H9 (cell line): ENCODE results near the gene FAM13A. TPM values are rescaled to one million over a fixed set of nuclear protein-coding genes. Genes with fewer than 3 reads are reported as not detected.

ENCODE experiments used
- DNase-seq: peaks from one replicate; pipeline ENCODE4 v3.0.0-alpha.2; 2017
- H2AFZ ChIP-seq: one replicate; pipeline ENCODE4 v1.6.1; 2013; ENCODE audit warnings: mild to moderate bottlenecking, low read length, control low read depth, moderate library complexity
- H2AK5ac ChIP-seq: 2 replicates; pipeline ENCODE4 v1.6.1; 2013; ENCODE audit warnings: low read length, control low read depth, mixed read lengths; ENCODE audit not compliant: insufficient read length
- H2BK120ac ChIP-seq: one replicate; pipeline ENCODE4 v1.6.1; 2013; ENCODE audit warnings: low read depth, mild to moderate bottlenecking, low read length, control low read depth, inconsistent platforms; ENCODE audit not compliant: poor library complexity, severe bottlenecking
- H2BK12ac ChIP-seq: 2 replicates; pipeline ENCODE4 v1.6.1; 2013; ENCODE audit warnings: low read length, control low read depth, mixed read lengths, low read depth; ENCODE audit not compliant: insufficient read length
- H2BK15ac ChIP-seq: 2 replicates; pipeline ENCODE4 v1.6.1; 2013; ENCODE audit warnings: low read depth, low read length, control low read depth
- H2BK20ac ChIP-seq: one replicate; pipeline ENCODE4 v1.6.1; 2013; ENCODE audit warnings: low read depth, mild to moderate bottlenecking, low read length, control low read depth, inconsistent platforms; ENCODE audit not compliant: poor library complexity, severe bottlenecking
- H2BK5ac ChIP-seq: 2 replicates; pipeline ENCODE4 v1.6.1; 2013; ENCODE audit warnings: low read length, control low read depth, mixed read lengths; ENCODE audit not compliant: insufficient read length
- H3K14ac ChIP-seq: 2 replicates; pipeline ENCODE4 v1.6.1; 2013; ENCODE audit warnings: low read length, control low read depth; ENCODE audit not compliant: insufficient read depth
- H3K18ac ChIP-seq: 2 replicates; pipeline ENCODE4 v1.6.1; 2013; ENCODE audit warnings: low read depth, mild to moderate bottlenecking, mixed read lengths, low read length, control low read depth; ENCODE audit not compliant: insufficient read length
- H3K23ac ChIP-seq: 2 replicates; pipeline ENCODE4 v1.6.1; 2013; ENCODE audit warnings: low read length, control low read depth, mixed read lengths, low read depth; ENCODE audit not compliant: insufficient read length
- H3K23me2 ChIP-seq: 2 replicates; pipeline ENCODE4 v1.6.1; 2013; ENCODE audit warnings: low read depth, mild to moderate bottlenecking, mixed read lengths, low read length, control low read depth; ENCODE audit not compliant: insufficient read length, poor library complexity, severe bottlenecking
- H3K27ac ChIP-seq: 2 replicates; pipeline ENCODE4 v1.5.1; 2013; ENCODE audit warnings: low read length, control low read depth, mixed read lengths, low read depth; ENCODE audit not compliant: insufficient read length
- H3K27me3 ChIP-seq: 2 replicates; pipeline ENCODE4 v1.6.1; 2013; ENCODE audit warnings: low read length, control low read depth, inconsistent platforms; ENCODE audit not compliant: insufficient read depth
- H3K4ac ChIP-seq: 2 replicates; pipeline ENCODE4 v1.6.1; 2013; ENCODE audit warnings: low read depth, mild to moderate bottlenecking, control low read depth, inconsistent platforms, low read length, moderate library complexity
- H3K4me1 ChIP-seq: 2 replicates; pipeline ENCODE4 v1.6.1; 2013; ENCODE audit warnings: low read length, control low read depth, inconsistent platforms; ENCODE audit not compliant: insufficient read depth
- H3K4me2 ChIP-seq: 2 replicates; pipeline ENCODE4 v1.6.1; 2013; ENCODE audit warnings: low read length, control low read depth, mixed read lengths; ENCODE audit not compliant: insufficient read length, insufficient read depth
- H3K56ac ChIP-seq: 2 replicates; pipeline ENCODE4 v1.6.1; 2013; ENCODE audit warnings: low read depth, mild to moderate bottlenecking, mixed read lengths, low read length, control low read depth; ENCODE audit not compliant: insufficient read length
- H3K79me1 ChIP-seq: 2 replicates; pipeline ENCODE4 v1.6.1; 2013; ENCODE audit warnings: low read depth, mild to moderate bottlenecking, moderate library complexity, low read length, control low read depth, inconsistent platforms; ENCODE audit not compliant: insufficient read depth, poor library complexity, severe bottlenecking
- H3K79me2 ChIP-seq: 2 replicates; pipeline ENCODE4 v1.6.1; 2013; ENCODE audit warnings: low read length, control low read depth, inconsistent platforms; ENCODE audit not compliant: insufficient read depth
- H3K9ac ChIP-seq: 2 replicates; pipeline ENCODE4 v1.6.1; 2013; ENCODE audit warnings: low read length, control low read depth, mixed read lengths; ENCODE audit not compliant: insufficient read length; ENCODE audit errors: extremely low read depth
- H3K9me3 ChIP-seq: one replicate; pipeline ENCODE4 v1.6.1; 2013; ENCODE audit warnings: low read depth, low read length, inconsistent platforms; ENCODE audit not compliant: control insufficient read depth
- H3T11ph ChIP-seq: one replicate; pipeline ENCODE4 v1.6.1; 2013; ENCODE audit warnings: mild to moderate bottlenecking, low read length, control low read depth, inconsistent platforms
- H4K20me1 ChIP-seq: one replicate; pipeline ENCODE4 v1.6.1; 2013; ENCODE audit not compliant: control insufficient read depth, insufficient read length, insufficient read depth
- H4K5ac ChIP-seq: 2 replicates; pipeline ENCODE4 v1.6.1; 2013; ENCODE audit warnings: low read depth, mild to moderate bottlenecking, mixed read lengths, low read length, control low read depth; ENCODE audit not compliant: insufficient read length
- H4K8ac ChIP-seq: replicated peaks from 2 replicates; pipeline ENCODE4 v1.6.1; 2013; ENCODE audit warnings: low read length, control low read depth, mixed read lengths, low read depth; ENCODE audit not compliant: insufficient read length
- H4K91ac ChIP-seq: 2 replicates; pipeline ENCODE4 v1.6.1; 2013; ENCODE audit warnings: low read depth, mild to moderate bottlenecking, moderate library complexity, mixed read lengths, low read length, control low read depth; ENCODE audit not compliant: insufficient read length
- H3K27ac Mint-ChIP-seq, 3 experiments: 2 replicates in 2 of 3; 3 replicates in 1 of 3; pipeline ENCODE4 v1.8.0; 2020 to 2021; ENCODE audit warnings: mixed read lengths in 3 of 3, mild to moderate bottlenecking in 1 of 3, moderate library complexity in 1 of 3
- H3K27me3 Mint-ChIP-seq: 2 replicates; pipeline ENCODE4 v1.8.0; 2021; ENCODE audit warnings: low read depth, mild to moderate bottlenecking, moderate library complexity, mixed read lengths
- H3K36me3 Mint-ChIP-seq, 3 experiments: 2 replicates in 2 of 3; 3 replicates in 1 of 3; pipeline ENCODE4 v1.8.0; 2020 to 2021; ENCODE audit warnings: low read depth in 3 of 3, mixed read lengths in 3 of 3; ENCODE audit not compliant: insufficient read depth in 1 of 3
- H3K4me1 Mint-ChIP-seq, 2 experiments: 2 replicates each; pipeline ENCODE4 v1.8.0; 2020; ENCODE audit warnings: mixed read lengths in 2 of 2
- H3K4me3 Mint-ChIP-seq, 2 experiments: 2 replicates in 1 of 2; 3 replicates in 1 of 2; pipeline ENCODE4 v1.8.0; 2020 to 2021; ENCODE audit warnings: mild to moderate bottlenecking in 2 of 2, mixed read lengths in 2 of 2, moderate library complexity in 1 of 2
- H3K9me3 Mint-ChIP-seq, 2 experiments: 2 replicates in 1 of 2; 3 replicates in 1 of 2; pipeline ENCODE4 v1.8.0; 2020; ENCODE audit warnings: mild to moderate bottlenecking in 2 of 2, mixed read lengths in 2 of 2, moderate library complexity in 1 of 2
- WGBS: extraction: QIAGEN DNeasy Blood & Tissue Kit; methylation state at CpG from one replicate; pipeline ENCODE4 v1.1.7; 2013; ENCODE audit warnings: missing lambda C conversion rate, low lambda C conversion rate, mixed read lengths; ENCODE audit not compliant: insufficient read length; ENCODE audit errors: extremely low coverage; 5-methylcytosine and 5-hydroxymethylcytosine counted together
- total RNA-seq: library from RNA; stranded (reverse); gene quantifications from 2 replicates; pipeline ENCODE4 v1.2.1, GENCODE V29; 2021
- TF ChIP-seq, protein P1 (sequence below): fragments of 200-600 bp; sonication (generic); conservative IDR thresholded peaks from 3 replicates; pipeline ENCODE4 v1.8.0; 2021; ENCODE audit warnings: antibody characterized with exemption, mild to moderate bottlenecking

FAM13A gene
- total RNA-seq, 1 experiment from 2014 or later = 12.7 TPM

DNA sequence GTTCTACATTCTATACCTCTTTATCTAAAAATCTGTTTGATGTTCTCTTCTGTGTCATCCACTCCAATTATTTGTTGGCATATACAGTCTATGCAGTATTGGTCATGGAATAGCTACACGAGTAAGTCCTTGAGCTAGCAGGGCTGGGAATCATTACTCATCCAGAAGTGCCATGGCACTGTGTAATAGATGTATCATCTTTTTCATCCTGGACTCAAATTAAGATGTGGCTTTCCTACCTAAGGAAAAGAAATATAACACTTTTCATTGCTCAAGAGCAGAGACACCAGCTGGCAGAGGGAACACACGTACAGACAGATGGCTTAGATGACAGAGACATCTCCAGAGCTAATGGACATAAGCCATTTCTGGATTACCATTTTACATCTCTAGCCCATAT lies 159.8 kb downstream of the FAM13A start:
- no peak overlapping the region for H2AK5ac ChIP-seq
- Mint-ChIP-seq H3K4me1 (peaks cover 4 to 12% of the 10 kb centered on the region in 2 experiments), H3K27me3 (no peaks in the 10 kb centered on the region), H3K4me3 (no peak overlapping the region), H3K27ac (no peak overlapping the region), H3K36me3 (peaks cover 12 to 32% (median 19%) of the 10 kb centered on the region in 3 experiments), H3K9me3 (peaks cover 20 to 25% of the 10 kb centered on the region in 2 experiments)
- no peak overlapping the region for H3K56ac ChIP-seq
- H4K8ac ChIP-seq = no peak overlapping the region
- H3K27me3 ChIP-seq = no peaks in the 10 kb centered on the region
- no peak overlapping the region for H2AFZ ChIP-seq
- no peak overlapping the region for H4K91ac ChIP-seq
- H3K18ac ChIP-seq = no peak overlapping the region
- H3K23me2 ChIP-seq = no peaks in the 10 kb centered on the region
- WGBS = no CpG with 5 or more reads among the region's 2 CpGs
- H3K9ac ChIP-seq = no peak overlapping the region
- no peak overlapping the region for H2BK15ac ChIP-seq
- H2BK20ac ChIP-seq = no peak overlapping the region
- H3K9me3 ChIP-seq = no peaks in the 10 kb centered on the region
- H3K79me2 ChIP-seq = no peaks in the 10 kb centered on the region
- H2BK12ac ChIP-seq = no peak overlapping the region
- H3K27ac ChIP-seq = no peak overlapping the region
- no peak overlapping the region for H3K4me2 ChIP-seq
- H3K14ac ChIP-seq = no peak overlapping the region
- no peak for DNase-seq
- TF ChIP-seq, protein P1, sequence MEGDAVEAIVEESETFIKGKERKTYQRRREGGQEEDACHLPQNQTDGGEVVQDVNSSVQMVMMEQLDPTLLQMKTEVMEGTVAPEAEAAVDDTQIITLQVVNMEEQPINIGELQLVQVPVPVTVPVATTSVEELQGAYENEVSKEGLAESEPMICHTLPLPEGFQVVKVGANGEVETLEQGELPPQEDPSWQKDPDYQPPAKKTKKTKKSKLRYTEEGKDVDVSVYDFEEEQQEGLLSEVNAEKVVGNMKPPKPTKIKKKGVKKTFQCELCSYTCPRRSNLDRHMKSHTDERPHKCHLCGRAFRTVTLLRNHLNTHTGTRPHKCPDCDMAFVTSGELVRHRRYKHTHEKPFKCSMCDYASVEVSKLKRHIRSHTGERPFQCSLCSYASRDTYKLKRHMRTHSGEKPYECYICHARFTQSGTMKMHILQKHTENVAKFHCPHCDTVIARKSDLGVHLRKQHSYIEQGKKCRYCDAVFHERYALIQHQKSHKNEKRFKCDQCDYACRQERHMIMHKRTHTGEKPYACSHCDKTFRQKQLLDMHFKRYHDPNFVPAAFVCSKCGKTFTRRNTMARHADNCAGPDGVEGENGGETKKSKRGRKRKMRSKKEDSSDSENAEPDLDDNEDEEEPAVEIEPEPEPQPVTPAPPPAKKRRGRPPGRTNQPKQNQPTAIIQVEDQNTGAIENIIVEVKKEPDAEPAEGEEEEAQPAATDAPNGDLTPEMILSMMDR = no peak
- no peaks in the 10 kb centered on the region for H3K4me1 ChIP-seq
- H4K5ac ChIP-seq = no peak overlapping the region
- H3K4ac ChIP-seq = no peak overlapping the region
- no peak overlapping the region for H2BK120ac ChIP-seq
- no peak overlapping the region for H3K23ac ChIP-seq
- H3K79me1 ChIP-seq = no peaks in the 10 kb centered on the region
- H4K20me1 ChIP-seq = no peaks in the 10 kb centered on the region
- H2BK5ac ChIP-seq = no peak overlapping the region
- no peak overlapping the region for H3T11ph ChIP-seq
